Measurements from ENCODE around the gene MYH7B.

MYH7B gene

GRCh38 chr20:34999782-35000181 is 44.1 kb downstream of the MYH7B start:
- no peak for DNase-seq (ENCODE audit: low read depth)
- TF ChIP-seq, protein P1, sequence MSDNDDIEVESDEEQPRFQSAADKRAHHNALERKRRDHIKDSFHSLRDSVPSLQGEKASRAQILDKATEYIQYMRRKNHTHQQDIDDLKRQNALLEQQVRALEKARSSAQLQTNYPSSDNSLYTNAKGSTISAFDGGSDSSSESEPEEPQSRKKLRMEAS (IDR thresholded peaks at IDR 0.05; ENCODE audit: low read depth, low read length), result no peak
- TF ChIP-seq MYC (IDR thresholded peaks at IDR 0.05; ENCODE audit: low read depth, low read length) (no peak), POLR2A (IDR thresholded peaks at IDR 0.05; ENCODE audit: extremely low read depth, insufficient read length) (no peak)
- TF ChIP-seq, protein P2, sequence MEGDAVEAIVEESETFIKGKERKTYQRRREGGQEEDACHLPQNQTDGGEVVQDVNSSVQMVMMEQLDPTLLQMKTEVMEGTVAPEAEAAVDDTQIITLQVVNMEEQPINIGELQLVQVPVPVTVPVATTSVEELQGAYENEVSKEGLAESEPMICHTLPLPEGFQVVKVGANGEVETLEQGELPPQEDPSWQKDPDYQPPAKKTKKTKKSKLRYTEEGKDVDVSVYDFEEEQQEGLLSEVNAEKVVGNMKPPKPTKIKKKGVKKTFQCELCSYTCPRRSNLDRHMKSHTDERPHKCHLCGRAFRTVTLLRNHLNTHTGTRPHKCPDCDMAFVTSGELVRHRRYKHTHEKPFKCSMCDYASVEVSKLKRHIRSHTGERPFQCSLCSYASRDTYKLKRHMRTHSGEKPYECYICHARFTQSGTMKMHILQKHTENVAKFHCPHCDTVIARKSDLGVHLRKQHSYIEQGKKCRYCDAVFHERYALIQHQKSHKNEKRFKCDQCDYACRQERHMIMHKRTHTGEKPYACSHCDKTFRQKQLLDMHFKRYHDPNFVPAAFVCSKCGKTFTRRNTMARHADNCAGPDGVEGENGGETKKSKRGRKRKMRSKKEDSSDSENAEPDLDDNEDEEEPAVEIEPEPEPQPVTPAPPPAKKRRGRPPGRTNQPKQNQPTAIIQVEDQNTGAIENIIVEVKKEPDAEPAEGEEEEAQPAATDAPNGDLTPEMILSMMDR (IDR thresholded peaks at IDR 0.05; ENCODE audit: low read depth, low read length), result no peak
- no peak overlapping the region for H3K4me3 ChIP-seq (ENCODE audit: low read depth, low read length)

DNA sequence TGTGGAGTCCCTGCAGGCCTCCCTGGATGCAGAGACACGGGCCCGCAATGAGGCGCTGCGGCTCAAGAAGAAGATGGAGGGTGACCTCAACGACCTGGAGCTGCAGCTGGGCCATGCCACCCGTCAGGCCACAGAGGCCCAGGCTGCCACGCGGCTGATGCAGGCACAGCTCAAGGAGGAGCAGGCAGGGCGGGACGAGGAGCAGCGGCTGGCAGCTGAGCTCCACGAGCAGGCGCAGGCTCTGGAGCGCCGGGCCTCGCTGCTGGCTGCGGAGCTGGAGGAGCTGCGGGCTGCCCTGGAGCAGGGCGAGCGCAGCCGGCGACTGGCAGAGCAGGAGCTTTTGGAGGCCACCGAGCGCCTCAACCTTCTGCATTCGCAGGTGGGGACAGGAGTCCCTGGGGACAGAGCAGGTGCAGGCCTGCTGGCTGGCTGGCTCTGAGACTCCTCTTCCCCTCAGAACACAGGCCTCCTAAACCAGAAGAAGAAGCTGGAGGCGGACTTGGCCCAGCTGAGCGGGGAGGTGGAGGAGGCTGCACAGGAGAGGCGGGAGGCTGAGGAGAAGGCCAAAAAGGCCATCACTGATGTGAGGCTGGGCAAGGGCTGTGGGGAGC is 44.7 kb downstream of the MYH7B start:
- H3K4me3 ChIP-seq (ENCODE audit: low read depth, low read length), result no peak overlapping the region
- TF ChIP-seq, protein P2 (IDR thresholded peaks at IDR 0.05; ENCODE audit: low read depth, low read length), result no peak
- TF ChIP-seq MYC (IDR thresholded peaks at IDR 0.05; ENCODE audit: low read depth, low read length) (no peak), POLR2A (IDR thresholded peaks at IDR 0.05; ENCODE audit: extremely low read depth, insufficient read length) (no peak)
- TF ChIP-seq, protein P1 (IDR thresholded peaks at IDR 0.05; ENCODE audit: low read depth, low read length), result no peak
- DNase-seq (ENCODE audit: low read depth), result no peak

GRCh38 chr20:35000922-35001595 is 45.4 kb downstream of the MYH7B start:
- DNase-seq (ENCODE audit: low read depth), result no peak
- no peak overlapping the region for H3K4me3 ChIP-seq (ENCODE audit: low read depth, low read length)
- TF ChIP-seq MYC (IDR thresholded peaks at IDR 0.05; ENCODE audit: low read depth, low read length), result no peak
- no peak for TF ChIP-seq POLR2A (IDR thresholded peaks at IDR 0.05; ENCODE audit: extremely low read depth, insufficient read length)
- TF ChIP-seq, protein P1 (IDR thresholded peaks at IDR 0.05; ENCODE audit: low read depth, low read length), result no peak
- TF ChIP-seq, protein P2 (IDR thresholded peaks at IDR 0.05; ENCODE audit: low read depth, low read length), result no peak

GRCh38 chr20:35001596-35002362 is 46.1 kb downstream of the MYH7B start:
- TF ChIP-seq, protein P2 (IDR thresholded peaks at IDR 0.05; ENCODE audit: low read depth, low read length), result peak; percentile 18
- TF ChIP-seq, protein P1 (IDR thresholded peaks at IDR 0.05; ENCODE audit: low read depth, low read length), result no peak
- no peak for TF ChIP-seq MYC (IDR thresholded peaks at IDR 0.05; ENCODE audit: low read depth, low read length)
- H3K4me3 ChIP-seq (ENCODE audit: low read depth, low read length), result no peak overlapping the region
- DNase-seq (ENCODE audit: low read depth), result no peak

DNA sequence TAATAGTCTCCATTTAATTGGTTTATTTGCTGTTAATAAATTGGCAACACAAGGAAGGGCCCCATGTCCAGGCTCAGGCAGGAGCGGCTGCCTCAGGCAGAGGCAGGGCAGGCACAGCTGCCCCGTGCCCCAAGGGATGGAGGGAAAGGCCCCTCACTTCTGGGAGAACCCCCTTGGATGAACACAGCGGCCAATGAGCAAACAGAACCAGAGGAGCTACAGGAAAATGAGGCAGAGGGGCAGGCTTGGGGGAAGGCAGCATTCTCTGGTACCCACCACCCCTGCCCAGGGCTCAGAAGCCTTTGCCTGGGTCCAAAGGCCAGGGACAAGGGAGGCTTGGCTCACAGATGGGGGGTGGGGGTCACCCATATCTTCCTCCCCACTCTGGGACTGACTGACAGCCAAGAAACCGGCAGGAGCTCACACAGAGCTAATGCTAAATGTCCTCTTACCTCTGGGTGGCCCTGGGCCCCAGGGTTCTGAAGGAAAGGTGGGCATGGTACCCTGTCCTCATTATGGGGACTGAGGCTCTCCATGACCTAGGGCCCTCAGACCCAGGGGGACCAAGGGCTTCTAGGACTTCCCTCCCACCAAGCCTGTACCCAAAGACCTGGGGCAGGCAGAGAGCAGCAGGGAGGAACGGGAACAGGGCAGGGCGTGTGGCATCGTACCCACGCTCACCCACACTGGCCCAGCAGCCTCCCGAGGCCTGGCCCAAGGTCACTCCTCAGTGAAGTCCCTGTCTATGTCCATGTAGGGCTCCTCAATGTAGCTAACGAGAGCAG is 47.0 kb downstream of the MYH7B start:
- no peak for TF ChIP-seq MYC (IDR thresholded peaks at IDR 0.05; ENCODE audit: low read depth, low read length)
- TF ChIP-seq, protein P1 (IDR thresholded peaks at IDR 0.05; ENCODE audit: low read depth, low read length), result no peak
- TF ChIP-seq POLR2A (IDR thresholded peaks at IDR 0.05; ENCODE audit: extremely low read depth, insufficient read length), result no peak
- TF ChIP-seq, protein P2 (IDR thresholded peaks at IDR 0.05; ENCODE audit: low read depth, low read length), result peak; percentile 0
- DNase-seq (ENCODE audit: low read depth), result no peak
- H3K4me3 ChIP-seq (ENCODE audit: low read depth, low read length), result no peak overlapping the region
